ENCODE data around the gene SYT17. TPM values are rescaled to one million over a fixed set of nuclear protein-coding genes. Genes with fewer than 3 reads are reported as not detected.
A peak's percentile ranks its signal among the peaks of the same experiment; 100 is the strongest.

The SYT17 gene
- total and polyA plus RNA-seq, 8 donors = 2.9 to 37.1 (median 10.7) TPM

GRCh38 chr16:19135896-19136438 is 32.1 kb upstream of the SYT17 start:
- no peak overlapping the region for H3K27ac ChIP-seq
- WGBS, 5 donors = 28 to 43% (median 39%) methylated on average over 4 to 7 of the region's 7 CpGs
- TF ChIP-seq POLR2AphosphoS5 (IDR thresholded peaks at IDR 0.05) = no peak
- TF ChIP-seq POLR2A (IDR thresholded peaks at IDR 0.05) = no peak
- TF ChIP-seq, protein P1, sequence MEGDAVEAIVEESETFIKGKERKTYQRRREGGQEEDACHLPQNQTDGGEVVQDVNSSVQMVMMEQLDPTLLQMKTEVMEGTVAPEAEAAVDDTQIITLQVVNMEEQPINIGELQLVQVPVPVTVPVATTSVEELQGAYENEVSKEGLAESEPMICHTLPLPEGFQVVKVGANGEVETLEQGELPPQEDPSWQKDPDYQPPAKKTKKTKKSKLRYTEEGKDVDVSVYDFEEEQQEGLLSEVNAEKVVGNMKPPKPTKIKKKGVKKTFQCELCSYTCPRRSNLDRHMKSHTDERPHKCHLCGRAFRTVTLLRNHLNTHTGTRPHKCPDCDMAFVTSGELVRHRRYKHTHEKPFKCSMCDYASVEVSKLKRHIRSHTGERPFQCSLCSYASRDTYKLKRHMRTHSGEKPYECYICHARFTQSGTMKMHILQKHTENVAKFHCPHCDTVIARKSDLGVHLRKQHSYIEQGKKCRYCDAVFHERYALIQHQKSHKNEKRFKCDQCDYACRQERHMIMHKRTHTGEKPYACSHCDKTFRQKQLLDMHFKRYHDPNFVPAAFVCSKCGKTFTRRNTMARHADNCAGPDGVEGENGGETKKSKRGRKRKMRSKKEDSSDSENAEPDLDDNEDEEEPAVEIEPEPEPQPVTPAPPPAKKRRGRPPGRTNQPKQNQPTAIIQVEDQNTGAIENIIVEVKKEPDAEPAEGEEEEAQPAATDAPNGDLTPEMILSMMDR (IDR thresholded peaks at IDR 0.05) = no peak
- TF ChIP-seq EP300 (IDR thresholded peaks at IDR 0.05) = no peak
- no peak overlapping the region for H3K4me3 ChIP-seq
- intact Hi-C loops (cut with DNase I; ENCODE audit: low total_unique reads) = no loop called here
- H3K4me1 ChIP-seq = peaks cover 25 to 61% (median 38%) of the 10 kb centered on the region in 4 donors
- DNase-seq = peak; percentile 36 to 70
- H3K27me3 ChIP-seq = no peaks in the 10 kb centered on the region
- H3K9me3 ChIP-seq = no peaks in the 10 kb centered on the region
- no peaks in the 10 kb centered on the region for H3K36me3 ChIP-seq

DNA sequence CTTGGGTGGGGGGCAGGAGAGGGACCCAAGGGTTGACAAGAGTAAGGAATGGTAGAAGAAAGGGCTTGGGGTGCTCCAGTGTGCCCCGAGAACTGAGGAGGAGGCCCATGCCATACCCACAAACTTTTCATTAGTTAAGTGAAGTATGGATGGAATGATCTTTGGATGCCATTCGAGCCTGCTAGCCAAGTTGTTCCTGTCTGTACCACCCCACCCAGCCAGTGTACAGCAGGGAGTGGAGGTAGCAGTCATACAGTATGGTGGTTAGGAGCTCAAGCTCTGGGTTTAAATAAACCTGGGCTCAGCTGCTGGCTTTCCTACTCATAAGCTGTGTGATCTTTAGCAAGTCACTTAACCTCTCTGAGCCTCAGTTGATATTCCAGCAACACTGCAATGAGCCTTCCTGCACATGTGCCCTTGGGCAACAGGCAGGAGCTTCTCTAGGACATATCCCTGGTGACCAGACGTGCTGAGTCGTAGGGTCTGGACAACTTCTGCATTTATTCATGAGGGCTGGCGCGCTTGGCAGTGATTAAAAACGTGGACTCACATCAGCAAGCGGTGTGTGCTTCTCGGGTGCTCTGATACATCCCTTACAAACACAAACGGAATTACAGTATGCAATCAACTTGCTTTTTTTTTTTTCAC is 31.4 kb upstream of the SYT17 start:
- no peaks in the 10 kb centered on the region for H3K9me3 ChIP-seq
- H3K4me1 ChIP-seq = peaks cover 21 to 54% (median 33%) of the 10 kb centered on the region in 4 donors
- H3K4me3 ChIP-seq = no peak overlapping the region
- H3K27me3 ChIP-seq = no peaks in the 10 kb centered on the region
- H3K27ac ChIP-seq = peak overlapping the region in 1 of 5 donors; percentile 2
- no peak for DNase-seq
- H3K36me3 ChIP-seq = no peaks in the 10 kb centered on the region
- intact Hi-C loops (cut with DNase I; ENCODE audit: low total_unique reads) = no loop called here
- WGBS, 5 donors = 35 to 62% (median 47%) methylated on average over 10 of the region's 10 CpGs
- TF ChIP-seq POLR2AphosphoS5 (IDR thresholded peaks at IDR 0.05) (no peak), POLR2A (IDR thresholded peaks at IDR 0.05) (no peak), EP300 (IDR thresholded peaks at IDR 0.05) (no peak)
- TF ChIP-seq, protein P1 (IDR thresholded peaks at IDR 0.05) = no peak

GRCh38 chr16:19137201-19138128 is 30.6 kb upstream of the SYT17 start:
- Histone ChIP-seq H3K4me3 (no peak overlapping the region), H3K4me1 (peaks cover 18 to 46% (median 26%) of the 10 kb centered on the region in 4 donors), H3K9me3 (no peaks in the 10 kb centered on the region), H3K27me3 (no peaks in the 10 kb centered on the region), H3K36me3 (no peaks in the 10 kb centered on the region), H3K27ac (peak overlapping the region in 3 of 5 donors; percentile 27 to 58 (median 34))
- intact Hi-C loops (cut with DNase I; ENCODE audit: low total_unique reads) = no loop called here
- 27 to 38% (median 33%) methylated on average over 5 to 6 of the region's 6 CpGs for WGBS, 5 donors
- DNase-seq = no peak
- TF ChIP-seq POLR2AphosphoS5 (IDR thresholded peaks at IDR 0.05) (no peak), EP300 (IDR thresholded peaks at IDR 0.05) (no peak), POLR2A (IDR thresholded peaks at IDR 0.05) (no peak)
- TF ChIP-seq, protein P1 (IDR thresholded peaks at IDR 0.05) = no peak

DNA sequence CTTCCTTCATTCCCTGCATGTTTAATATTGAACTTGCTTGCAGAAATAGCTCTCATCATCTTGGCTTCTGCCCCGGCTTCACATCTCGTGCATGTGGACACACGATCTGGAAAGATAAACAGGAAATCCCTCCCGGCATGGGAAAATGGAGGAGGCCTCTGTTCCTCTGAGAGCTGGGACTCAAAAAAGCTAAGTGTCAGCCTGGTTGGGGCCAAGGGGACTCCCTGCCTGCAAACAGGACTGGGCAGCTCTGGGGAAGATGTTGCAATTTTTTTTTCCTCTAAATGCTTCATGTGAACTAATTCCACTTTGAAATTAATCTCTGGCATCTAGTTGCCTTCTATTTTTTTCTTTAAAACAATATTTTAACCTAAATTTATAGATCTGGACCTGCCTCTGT is 29.4 kb upstream of the SYT17 start:
- intact Hi-C loops (cut with DNase I; ENCODE audit: low total_unique reads) = no loop called here
- Histone ChIP-seq H3K4me3 (no peak overlapping the region), H3K27ac (peak overlapping the region in 2 of 5 donors; percentile 34 to 58), H3K9me3 (no peaks in the 10 kb centered on the region), H3K27me3 (no peaks in the 10 kb centered on the region), H3K36me3 (no peaks in the 10 kb centered on the region), H3K4me1 (peaks cover 15 to 45% (median 24%) of the 10 kb centered on the region in 4 donors)
- peak; percentile 45 to 89 for DNase-seq
- TF ChIP-seq POLR2AphosphoS5 (IDR thresholded peaks at IDR 0.05) (peak in 2 of 3 donors; percentile 39 to 59), POLR2A (IDR thresholded peaks at IDR 0.05) (no peak)
- WGBS, 5 donors = 5 to 19% (median 13%) methylated on average over 4 of the region's 4 CpGs
